HFF-Myc (cell line): ENCODE measurements around the gene RASGRF1.
"Not testable (repeated sequence)": the region's sequence is repeated elsewhere in the genome, so short reads cannot be mapped to it uniquely, and the experiment has no call there.

Experiments
- DNase-seq: peaks from one replicate; pipeline ENCODE4 v3.0.0-alpha.2; 2011; ENCODE audit warnings: low read depth; ENCODE audit errors: extremely low read depth
- H3K4me3 ChIP-seq: replicated peaks from 2 replicates; pipeline ENCODE4 v1.5.1; 2011; ENCODE audit warnings: low read depth, mild to moderate bottlenecking, control low read depth, low read length
- TF ChIP-seq, protein P1 (sequence below): IDR thresholded peaks from 2 replicates; pipeline ENCODE4 v1.5.1; 2012; ENCODE audit warnings: mild to moderate bottlenecking, low read depth, low read length, control low read depth; ENCODE audit errors: missing control alignments

RASGRF1 gene

DNA sequence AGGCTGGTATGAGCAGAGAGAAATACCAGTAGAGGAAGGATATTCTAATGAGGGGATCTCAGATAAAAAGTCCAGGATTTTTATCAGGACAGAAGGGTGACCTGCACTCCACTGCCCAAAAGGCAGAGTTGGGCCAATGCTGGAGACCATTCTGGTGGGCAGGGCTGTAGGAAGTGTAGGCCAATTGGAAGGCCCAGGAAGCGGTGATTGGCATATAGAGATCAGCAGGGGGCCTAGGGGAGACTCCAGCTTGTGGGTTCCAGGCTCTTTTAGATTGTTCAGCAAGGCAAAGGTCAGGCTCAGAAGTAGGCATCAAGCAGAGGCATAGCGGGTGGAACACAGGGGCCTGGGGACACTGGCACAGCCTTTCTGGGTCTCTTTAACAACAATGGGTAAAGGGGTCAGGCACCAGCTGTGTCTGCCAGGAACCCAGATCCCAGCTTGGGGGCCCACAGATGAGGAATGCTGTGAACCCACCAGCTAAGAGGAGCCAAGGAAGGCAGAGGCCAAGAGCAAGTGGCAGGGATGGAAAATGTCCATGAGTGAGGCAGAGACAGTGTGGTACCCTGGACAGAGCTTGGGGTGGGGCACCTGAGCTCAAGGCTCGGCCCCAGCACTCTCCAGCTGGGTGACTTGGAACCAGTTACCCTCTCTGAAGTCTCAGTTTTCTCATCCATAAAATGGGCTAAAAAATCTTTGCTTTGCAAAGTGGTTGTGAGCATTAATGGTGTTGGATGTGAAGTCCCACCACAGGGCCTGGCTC, 27.0 kb upstream of the RASGRF1 start:
- H3K4me3 ChIP-seq = no peak overlapping the region
- no peak for DNase-seq
- TF ChIP-seq, protein P1, sequence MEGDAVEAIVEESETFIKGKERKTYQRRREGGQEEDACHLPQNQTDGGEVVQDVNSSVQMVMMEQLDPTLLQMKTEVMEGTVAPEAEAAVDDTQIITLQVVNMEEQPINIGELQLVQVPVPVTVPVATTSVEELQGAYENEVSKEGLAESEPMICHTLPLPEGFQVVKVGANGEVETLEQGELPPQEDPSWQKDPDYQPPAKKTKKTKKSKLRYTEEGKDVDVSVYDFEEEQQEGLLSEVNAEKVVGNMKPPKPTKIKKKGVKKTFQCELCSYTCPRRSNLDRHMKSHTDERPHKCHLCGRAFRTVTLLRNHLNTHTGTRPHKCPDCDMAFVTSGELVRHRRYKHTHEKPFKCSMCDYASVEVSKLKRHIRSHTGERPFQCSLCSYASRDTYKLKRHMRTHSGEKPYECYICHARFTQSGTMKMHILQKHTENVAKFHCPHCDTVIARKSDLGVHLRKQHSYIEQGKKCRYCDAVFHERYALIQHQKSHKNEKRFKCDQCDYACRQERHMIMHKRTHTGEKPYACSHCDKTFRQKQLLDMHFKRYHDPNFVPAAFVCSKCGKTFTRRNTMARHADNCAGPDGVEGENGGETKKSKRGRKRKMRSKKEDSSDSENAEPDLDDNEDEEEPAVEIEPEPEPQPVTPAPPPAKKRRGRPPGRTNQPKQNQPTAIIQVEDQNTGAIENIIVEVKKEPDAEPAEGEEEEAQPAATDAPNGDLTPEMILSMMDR = no peak

DNA sequence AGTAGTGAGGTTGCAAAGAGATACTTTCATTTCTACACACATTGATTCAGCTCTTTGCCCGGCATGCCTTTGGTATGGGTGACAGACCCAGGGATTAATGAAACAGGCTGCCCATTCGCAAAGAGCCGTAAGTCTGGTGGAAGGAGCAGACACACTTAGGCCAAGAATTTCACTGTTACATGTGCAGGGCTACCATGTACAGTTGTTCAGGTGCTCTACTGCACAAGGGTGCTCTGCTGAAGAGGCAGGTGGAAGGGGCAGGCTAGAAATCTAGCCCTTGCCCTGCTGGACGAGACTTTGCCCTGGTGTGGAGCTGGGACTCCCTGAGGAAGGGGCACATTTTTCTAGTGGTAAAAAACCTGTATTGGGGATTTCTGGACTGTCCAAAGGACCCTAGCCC, 26.2 kb upstream of the RASGRF1 start:
- DNase-seq = no peak
- H3K4me3 ChIP-seq = no peak overlapping the region
- TF ChIP-seq, protein P1 = no peak

DNA sequence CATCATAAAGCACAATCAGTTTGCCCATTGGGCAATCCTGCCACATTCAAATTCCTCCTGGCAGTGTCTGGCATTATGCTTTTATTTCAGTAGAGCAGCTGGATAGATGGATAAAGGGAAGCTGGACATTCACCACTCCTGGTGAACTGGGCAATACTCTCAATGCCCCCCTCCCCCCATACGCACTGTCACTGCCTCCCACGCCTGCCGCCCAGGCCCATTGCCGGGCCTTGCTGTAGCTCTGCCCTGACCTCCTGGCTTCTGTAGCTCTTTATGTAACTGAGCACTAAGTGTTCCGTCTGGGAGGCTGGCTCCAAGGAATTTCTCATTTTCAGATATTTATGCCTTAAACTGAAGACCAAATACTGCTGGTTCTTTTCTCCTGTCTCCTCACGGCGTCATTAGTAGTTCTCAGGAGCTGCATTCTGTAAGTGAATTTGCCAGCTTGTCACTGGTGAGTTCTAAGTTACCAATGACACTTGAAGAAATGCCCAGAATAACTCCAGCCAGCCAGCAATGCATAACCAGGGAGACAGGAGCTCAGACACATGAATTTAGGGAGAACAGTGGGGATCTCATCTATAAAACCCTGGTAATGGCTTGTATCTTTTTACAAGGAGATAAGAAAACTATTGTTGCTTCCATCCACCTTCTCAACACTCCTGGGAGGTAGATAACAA, 25.5 kb upstream of the RASGRF1 start:
- TF ChIP-seq, protein P1 = no peak
- no peak for DNase-seq
- no peak overlapping the region for H3K4me3 ChIP-seq

DNA sequence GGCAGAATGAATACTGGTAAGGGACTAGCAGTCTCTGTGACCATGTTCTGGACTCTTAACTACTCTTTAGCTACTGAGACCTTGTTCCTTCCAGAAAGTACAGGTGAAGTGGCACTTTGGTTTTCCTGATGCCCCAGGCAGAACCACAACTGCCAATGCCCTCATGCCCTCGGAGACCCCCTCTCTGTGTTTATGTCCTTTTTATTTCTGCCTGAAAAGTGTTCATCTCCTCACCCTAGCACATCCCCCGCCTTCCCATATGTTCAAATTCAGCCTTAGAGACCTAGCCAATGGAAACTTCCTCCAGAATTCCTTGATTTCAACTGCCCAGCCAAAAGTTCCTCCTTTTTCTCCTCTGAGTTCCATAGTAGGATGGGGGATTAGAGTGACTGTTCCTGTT, 23.3 kb upstream of the RASGRF1 start:
- TF ChIP-seq, protein P1 = no peak
- no peak for DNase-seq
- H3K4me3 ChIP-seq = no peak overlapping the region

DNA sequence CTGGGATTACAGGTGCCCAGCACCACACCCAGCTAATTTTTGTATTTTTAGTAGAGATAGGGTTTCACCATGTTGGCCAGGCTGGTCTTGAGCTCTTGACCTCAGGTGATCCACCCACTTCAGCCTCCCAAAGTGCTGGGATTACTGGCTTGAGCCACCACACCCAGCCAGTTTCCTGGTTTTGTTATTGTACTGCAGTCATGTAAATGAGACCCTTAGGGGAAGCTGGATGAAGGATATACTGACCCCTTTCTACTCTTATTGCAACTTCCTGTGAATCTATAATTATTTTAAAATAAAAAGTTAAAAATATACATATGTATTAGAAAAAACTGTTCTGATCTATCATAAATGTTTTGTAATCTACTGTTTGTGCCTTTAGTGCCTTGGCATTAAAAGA, 20.8 kb upstream of the RASGRF1 start:
- not testable (repeated sequence) for H3K4me3 ChIP-seq, DNase-seq

DNA sequence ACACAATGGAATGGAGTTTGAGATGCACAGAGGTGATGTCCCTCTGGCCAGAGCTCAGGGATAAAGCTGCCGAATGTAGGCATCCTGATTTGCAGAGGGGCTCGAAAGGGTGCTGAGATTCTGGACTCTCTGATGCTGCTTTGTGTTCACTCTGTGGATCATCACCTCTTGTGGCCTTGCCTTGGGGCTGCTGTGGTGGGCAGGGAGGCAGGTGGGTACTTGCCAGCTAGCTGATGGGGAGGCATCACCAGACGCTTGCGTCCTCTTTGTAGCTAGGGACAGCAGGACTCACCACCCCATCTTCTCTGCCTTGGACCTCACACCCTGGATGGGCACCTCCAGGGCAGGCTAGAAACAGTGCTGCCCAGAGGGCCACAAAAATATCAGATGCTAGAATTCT, 14.6 kb upstream of the RASGRF1 start:
- DNase-seq = no peak
- TF ChIP-seq, protein P1 = no peak
- H3K4me3 ChIP-seq = no peak overlapping the region

DNA sequence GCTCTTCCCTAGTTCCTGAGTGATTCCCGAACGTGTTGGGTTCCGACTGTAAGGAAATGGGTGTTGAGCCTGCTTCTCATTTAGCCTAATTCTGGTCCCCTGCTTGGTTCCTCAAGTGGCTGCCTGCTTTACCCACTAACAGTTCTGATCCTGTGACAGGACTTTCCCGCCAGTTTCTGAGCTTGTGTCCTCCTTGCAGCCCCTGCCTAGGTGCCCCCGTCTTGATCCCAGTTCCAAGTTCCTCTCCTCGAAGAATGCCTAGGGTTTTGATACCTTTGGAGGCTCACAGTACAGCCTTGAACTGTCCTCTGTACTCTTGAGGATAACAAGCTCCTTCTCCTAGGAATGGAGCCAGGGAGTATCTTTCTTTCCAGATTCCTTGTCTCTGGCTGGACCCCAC, 12.0 kb upstream of the RASGRF1 start:
- TF ChIP-seq, protein P1 = no peak
- DNase-seq = no peak
- H3K4me3 ChIP-seq = no peak overlapping the region
